ENCODE measurements around the gene GHRL. TPM values are rescaled to one million over a fixed set of nuclear protein-coding genes. Genes with fewer than 3 reads are reported as not detected.

The GHRL gene
- total RNA-seq, 1 experiment from 2014 or later: not detected

GRCh38 chr3:10309736-10310135, 17.0 kb upstream of the GHRL start:
- Histone ChIP-seq H2AFZ (ENCODE audit: low read depth, low read length, poor library complexity, severe bottlenecking) (no peak overlapping the region), H3K79me2 (ENCODE audit: insufficient read depth, low read length) (no peaks in the 10 kb centered on the region; the same call in 1 of the 2 replicates), H4K20me1 (ENCODE audit: insufficient read depth) (no peaks in the 10 kb centered on the region), H3K36me3 (ENCODE audit: control insufficient read depth in 1 of 2, insufficient read depth in 2 of 2, low read length in 2 of 2) (peaks cover 47 to 60% of the 10 kb centered on the region in 2 experiments), H3K27me3 (ENCODE audit: insufficient read depth, low read length) (no peaks in the 10 kb centered on the region), H3K4me3 (replicated peaks in 1 of 2; ENCODE audit: low read depth in 1 of 2, low read length in 2 of 2) (no peak overlapping the region), H3K9me3 (ENCODE audit: control insufficient read depth in 1 of 2, insufficient read depth in 1 of 2, low read depth in 1 of 2, low read length in 2 of 2) (no peaks in the 10 kb centered on the region), H3K4me1 (ENCODE audit: control insufficient read depth in 1 of 2, insufficient read depth in 2 of 2, low read length in 2 of 2) (no peaks in the 10 kb centered on the region), H3K4me2 (ENCODE audit: low read length) (no peak overlapping the region), H3K27ac (ENCODE audit: low read depth, low read length) (no peak overlapping the region), H3K9me2 (ENCODE audit: insufficient read depth) (no peaks in the 10 kb centered on the region), H3K9ac (ENCODE audit: low read length) (no peak overlapping the region)
- CTCF ChIA-PET: no interaction called here
- RAD21 ChIA-PET (ENCODE audit: low non-redundant PET in 1 of 2, low total read pairs in 2 of 2, uncharacterized antibody in 2 of 2, unreplicated experiment in 2 of 2): no interaction called here
- TF ChIP-seq CBX3 (IDR thresholded peaks at IDR 0.05; ENCODE audit: low read depth) (no peak), EGR1 (IDR thresholded peaks at IDR 0.05; ENCODE audit: low read depth) (no peak), TCF7L2 (IDR thresholded peaks at IDR 0.05; ENCODE audit: borderline replicate concordance, extremely low read depth, insufficient read depth, insufficient read length) (no peak), ELF1 (IDR thresholded peaks at IDR 0.05; ENCODE audit: borderline replicate concordance, low read depth) (no peak), JUND (IDR thresholded peaks at IDR 0.05) (no peak), REST (IDR thresholded peaks at IDR 0.05; ENCODE audit: low read depth) (no peak), ZBTB33 (IDR thresholded peaks at IDR 0.05; ENCODE audit: extremely low read depth, insufficient replicate concordance, low read length) (no peak), POLR2A (IDR thresholded peaks at IDR 0.05; ENCODE audit: borderline replicate concordance, extremely low read depth, insufficient read depth, insufficient read length) (no peak), EZH2phosphoT487 (IDR thresholded peaks at IDR 0.05; ENCODE audit: borderline replicate concordance) (no peak), CEBPB (IDR thresholded peaks at IDR 0.05; ENCODE audit: low read depth) (no peak), MAX (IDR thresholded peaks at IDR 0.05) (no peak), ZNF274 (IDR thresholded peaks at IDR 0.05; ENCODE audit: low read depth, low read length) (no peak), YY1 (IDR thresholded peaks at IDR 0.05; ENCODE audit: extremely low read depth, insufficient replicate concordance, low read depth, low read length) (no peak), EZH2 (IDR thresholded peaks at IDR 0.05) (no peak), POLR2AphosphoS5 (IDR thresholded peaks at IDR 0.05; ENCODE audit: low read depth, low read length) (no peak), SP1 (IDR thresholded peaks at IDR 0.05; ENCODE audit: low read depth) (no peak), SRF (IDR thresholded peaks at IDR 0.05; ENCODE audit: low read depth) (no peak), CTCF (IDR thresholded peaks at IDR 0.05 in 2 of 3, conservative IDR thresholded peaks at IDR 0.05 in 1 of 3; ENCODE audit: borderline replicate concordance in 1 of 3, insufficient read depth in 1 of 3, low read depth in 2 of 3, low read length in 2 of 3) (no peak), ATF3 (IDR thresholded peaks at IDR 0.05) (no peak)
- BruUV-seq (replicated peaks): no TSS peak
- intact Hi-C loops (cut with micrococcal nuclease): no loop called here
- POLR2A ChIA-PET: no interaction called here
- DNase-seq (ENCODE audit: low read depth, low spot score): no peak
- ATAC-seq: no peak

Measured in HCT116 (cell line).